HG02852 (cell line): ENCODE results near the gene RGS7.
A peak's percentile ranks its signal among the peaks of the same experiment; 100 is the strongest.

Experiments used
- ATAC-seq: cut with Tn5 transposase; IDR thresholded peaks from one replicate; pipeline ENCODE4 v1.9.1; 2021; ENCODE audit warnings: mild to moderate bottlenecking, moderate library complexity; ENCODE audit not compliant: unreplicated experiment

Gene RGS7

GRCh38 chr1:240876071-240876470 is 480.9 kb downstream of the RGS7 start:
- no peak for ATAC-seq

- ATAC-seq = no peak
Measured at GRCh38 chr1:240869071-240869470, 487.9 kb downstream of the RGS7 start.

GRCh38 chr1:240866724-240867123 is 490.3 kb downstream of the RGS7 start:
- no peak for ATAC-seq

- no peak for ATAC-seq
Measured at GRCh38 chr1:240860023-240860422, 497.0 kb downstream of the RGS7 start.

GRCh38 chr1:240854367-240854766 is 502.6 kb downstream of the RGS7 start:
- ATAC-seq = no peak

- no peak for ATAC-seq
Measured at GRCh38 chr1:240847325-240847724, 509.7 kb downstream of the RGS7 start.

- no peak for ATAC-seq
Measured at GRCh38 chr1:240844486-240844885, 512.5 kb downstream of the RGS7 start.

GRCh38 chr1:240843798-240844197 is 513.2 kb downstream of the RGS7 start:
- ATAC-seq = no peak

GRCh38 chr1:240836271-240836670 is 520.7 kb downstream of the RGS7 start:
- no peak for ATAC-seq

- ATAC-seq = no peak
Measured at GRCh38 chr1:240835291-240835690, 521.7 kb downstream of the RGS7 start.

- no peak for ATAC-seq
Measured at GRCh38 chr1:240833075-240833474, 523.9 kb downstream of the RGS7 start.

GRCh38 chr1:240831922-240832321 is 525.1 kb downstream of the RGS7 start:
- ATAC-seq = no peak

- ATAC-seq = no peak
Measured at GRCh38 chr1:240831191-240831631, 525.8 kb downstream of the RGS7 start.

GRCh38 chr1:240829487-240829886 is 527.5 kb downstream of the RGS7 start:
- no peak for ATAC-seq

GRCh38 chr1:240827786-240828185 is 529.2 kb downstream of the RGS7 start:
- no peak for ATAC-seq

- no peak for ATAC-seq
Measured at GRCh38 chr1:240824238-240824637, 532.8 kb downstream of the RGS7 start.

GRCh38 chr1:240823357-240823756 is 533.6 kb downstream of the RGS7 start:
- no peak for ATAC-seq

GRCh38 chr1:240821925-240822324 is 535.1 kb downstream of the RGS7 start:
- no peak for ATAC-seq

GRCh38 chr1:240820816-240821215 is 536.2 kb downstream of the RGS7 start:
- ATAC-seq = peak; percentile 62

- no peak for ATAC-seq
Measured at GRCh38 chr1:240816472-240816871, 540.5 kb downstream of the RGS7 start.

- no peak for ATAC-seq
Measured at GRCh38 chr1:240813720-240814119, 543.3 kb downstream of the RGS7 start.

- ATAC-seq = no peak
Measured at GRCh38 chr1:240811256-240811655, 545.7 kb downstream of the RGS7 start.

- no peak for ATAC-seq
Measured at GRCh38 chr1:240808381-240808780, 548.6 kb downstream of the RGS7 start.
